HG03039 (cell line): ENCODE measurements around the gene FAM20C.

ENCODE experiments used
- ATAC-seq: cut with Tn5 transposase; IDR thresholded peaks from one replicate; pipeline ENCODE4 v1.9.1; 2021; ENCODE audit warnings: mild to moderate bottlenecking, moderate library complexity; ENCODE audit not compliant: unreplicated experiment

The FAM20C gene

GRCh38 chr7:266851-267840 lies 74.8 kb downstream of the FAM20C start:
- ATAC-seq, result no peak

GRCh38 chr7:268991-269390 lies 76.6 kb downstream of the FAM20C start:
- ATAC-seq, result no peak

GRCh38 chr7:269721-270120 lies 77.3 kb downstream of the FAM20C start:
- ATAC-seq, result no peak

- ATAC-seq, result no peak
Observed at GRCh38 chr7:270351-270983, 78.1 kb downstream of the FAM20C start.

GRCh38 chr7:271266-272107 lies 79.1 kb downstream of the FAM20C start:
- ATAC-seq, result no peak

GRCh38 chr7:272108-272615 lies 79.8 kb downstream of the FAM20C start:
- ATAC-seq, result no peak

- no peak for ATAC-seq
Observed at GRCh38 chr7:272631-273030, 80.3 kb downstream of the FAM20C start.

- no peak for ATAC-seq
Observed at GRCh38 chr7:273327-273726, 81.0 kb downstream of the FAM20C start.

GRCh38 chr7:274266-274665 lies 81.9 kb downstream of the FAM20C start:
- no peak for ATAC-seq

GRCh38 chr7:276230-276835 lies 84.0 kb downstream of the FAM20C start:
- ATAC-seq, result no peak

GRCh38 chr7:277228-277627 lies 84.9 kb downstream of the FAM20C start:
- no peak for ATAC-seq

- no peak for ATAC-seq
Observed at GRCh38 chr7:278081-278480, 85.7 kb downstream of the FAM20C start.

- ATAC-seq, result no peak
Observed at GRCh38 chr7:279821-280220, 87.5 kb downstream of the FAM20C start.

GRCh38 chr7:280461-280860 lies 88.1 kb downstream of the FAM20C start:
- no peak for ATAC-seq

- no peak for ATAC-seq
Observed at GRCh38 chr7:281637-282036, 89.3 kb downstream of the FAM20C start.

- no peak for ATAC-seq
Observed at GRCh38 chr7:282621-283020, 90.2 kb downstream of the FAM20C start.

- no peak for ATAC-seq
Observed at GRCh38 chr7:284762-285722, 92.7 kb downstream of the FAM20C start.

- ATAC-seq, result no peak
Observed at GRCh38 chr7:285731-286130, 93.4 kb downstream of the FAM20C start.

- no peak for ATAC-seq
Observed at GRCh38 chr7:286266-286665, 93.9 kb downstream of the FAM20C start.
